ENCODE data around the gene SLC35A5.

GRCh38 chr3:112593258-112593657 lies 31.4 kb downstream of the SLC35A5 start:
- TF ChIP-seq CTCF (conservative IDR thresholded peaks at IDR 0.05 in 1 of 2, IDR thresholded peaks at IDR 0.05 in 1 of 2; ENCODE audit: low read depth in 1 of 2, low read length in 2 of 2) (no peak), EZH2 (IDR thresholded peaks at IDR 0.05; ENCODE audit: low read length, missing control alignments) (no peak)

All from fibroblast of lung (primary cell).